Measurements from ENCODE around the gene DNAJC5.

- TF ChIP-seq CTCF (IDR thresholded peaks at IDR 0.05) = no peak
- TF ChIP-seq POLR2A (IDR thresholded peaks at IDR 0.05) = no peak
- no peak for TF ChIP-seq POLR2AphosphoS5 (IDR thresholded peaks at IDR 0.05)
Observed at GRCh38 chr20:63952769-63953168, 57.8 kb downstream of the DNAJC5 start.

Data from breast epithelium (tissue), 3 donors.